HT1080 (cell line): ENCODE measurements around the gene RNASE11. TPM values are rescaled to one million over a fixed set of nuclear protein-coding genes. Genes with fewer than 3 reads are reported as not detected.
"Not testable (repeated sequence)": the region's sequence is repeated elsewhere in the genome, so short reads cannot be mapped to it uniquely, and the experiment has no call there.

ENCODE experiments used
- DNase-seq: peaks from one replicate; pipeline ENCODE4 v3.0.0-alpha.2; 2015; ENCODE audit warnings: low read depth
- total RNA-seq: library from RNA; depleted of rRNA; stranded (reverse); fragments of >200 nt; shearing (Covaris generic); gene quantifications from 2 replicates; pipeline ENCODE4 v1.2.3, GENCODE V29; 2014

RNASE11 gene
- total RNA-seq, 1 experiment from 2014 or later, result not detected

- DNase-seq, result no peak
Observed at GRCh38 chr14:20583142-20583541, 4.7 kb downstream of the RNASE11 start.

GRCh38 chr14:20580242-20580641 lies 7.6 kb downstream of the RNASE11 start:
- DNase-seq, result no peak

- DNase-seq, result no peak
Observed at GRCh38 chr14:20578784-20579502, 8.9 kb downstream of the RNASE11 start.

GRCh38 chr14:20578325-20578724 lies 9.5 kb downstream of the RNASE11 start:
- no peak for DNase-seq

GRCh38 chr14:20572382-20572990 lies 15.3 kb downstream of the RNASE11 start:
- not testable (repeated sequence) for DNase-seq

- DNase-seq, result not testable (repeated sequence)
Observed at GRCh38 chr14:20570720-20571119, 17.1 kb downstream of the RNASE11 start.

- not testable (repeated sequence) for DNase-seq
Observed at GRCh38 chr14:20569865-20570264, 17.9 kb downstream of the RNASE11 start.

- DNase-seq, result no peak
Observed at GRCh38 chr14:20569066-20569465, 18.7 kb downstream of the RNASE11 start.

- DNase-seq, result no peak
Observed at GRCh38 chr14:20568393-20568792, 19.4 kb downstream of the RNASE11 start.

GRCh38 chr14:20567199-20567598 lies 20.6 kb downstream of the RNASE11 start:
- not testable (repeated sequence) for DNase-seq

- peak; percentile 59 for DNase-seq
Observed at GRCh38 chr14:20564501-20564997, 23.3 kb downstream of the RNASE11 start.

GRCh38 chr14:20563971-20564370 lies 23.8 kb downstream of the RNASE11 start:
- no peak for DNase-seq

GRCh38 chr14:20560961-20561360 lies 26.8 kb downstream of the RNASE11 start, which contains the start of gene RNASE9:
Gene RNASE9 (minus strand): TSS chr14:20561047.
- no peak for DNase-seq

- no peak for DNase-seq
Observed at GRCh38 chr14:20559461-20559904, 28.3 kb downstream of the RNASE11 start.

- no peak for DNase-seq
Observed at GRCh38 chr14:20557212-20557542, 30.6 kb downstream of the RNASE11 start.

- DNase-seq, result no peak
Observed at GRCh38 chr14:20556500-20557211, 31.1 kb downstream of the RNASE11 start.

GRCh38 chr14:20555845-20556244 lies 32.0 kb downstream of the RNASE11 start:
- no peak for DNase-seq

GRCh38 chr14:20553024-20553423 lies 34.8 kb downstream of the RNASE11 start:
- DNase-seq, result no peak

GRCh38 chr14:20551606-20552005 lies 36.2 kb downstream of the RNASE11 start:
- no peak for DNase-seq

GRCh38 chr14:20550926-20551325 lies 36.9 kb downstream of the RNASE11 start:
- DNase-seq, result no peak

- DNase-seq, result no peak
Observed at GRCh38 chr14:20548414-20549158, 39.2 kb downstream of the RNASE11 start.
